H1 (cell line): ENCODE results near the gene MBD4. TPM values are rescaled to one million over a fixed set of nuclear protein-coding genes. Genes with fewer than 3 reads are reported as not detected.

Experiments used
- CTCF ChIA-PET: fragments of 300-600 bp; sonication (Branson Sonifier 250); formaldehyde crosslinking; loops from one replicate; lab custom pipeline; 2021; ENCODE audit not compliant: partially characterized antibody; lab: Charles Lee
- POLR2A ChIA-PET: fragments of 300-600 bp; sonication (Branson Sonifier 250); formaldehyde crosslinking; loops from one replicate; lab custom pipeline; 2021; ENCODE audit warnings: inconsistent platforms; ENCODE audit not compliant: partially characterized antibody; lab: Charles Lee
- DNase-seq, 2 experiments: peaks; one replicate each; pipeline versions ENCODE4 v3.0.0 to v3.0.0-alpha.2; 2010 to 2022; ENCODE audit warnings: low spot score in 2 of 2, low read depth in 1 of 2, mixed read lengths in 1 of 2
- FAIRE-seq: peaks from 2 replicates; lab custom pipeline; 2011; peaks lifted over from hg19 to GRCh38; lab: Jason Lieb, UNC
- H2AFZ ChIP-seq: 2 replicates; pipeline ENCODE4 v1.8.1; 2012; ENCODE audit warnings: low read length, inconsistent platforms
- H2AK5ac ChIP-seq: 2 replicates; pipeline ENCODE4 v1.6.1; 2013; ENCODE audit warnings: low read depth, low read length
- H2BK120ac ChIP-seq: replicated peaks from 2 replicates; pipeline ENCODE3; 2013; ENCODE audit warnings: low read depth, low read length, inconsistent platforms
- H2BK12ac ChIP-seq: 2 replicates; pipeline ENCODE4 v1.6.1; 2013; ENCODE audit warnings: low read depth, low read length
- H2BK15ac ChIP-seq: 2 replicates; pipeline ENCODE4 v1.6.1; 2013; ENCODE audit warnings: low read length
- H2BK20ac ChIP-seq: 2 replicates; pipeline ENCODE4 v1.6.1; 2013; ENCODE audit warnings: low read length
- H2BK5ac ChIP-seq: 2 replicates; pipeline ENCODE4 v1.6.1; 2013; ENCODE audit warnings: low read depth, low read length
- H3K14ac ChIP-seq: 2 replicates; pipeline ENCODE4 v1.6.1; 2013; ENCODE audit warnings: inconsistent platforms; ENCODE audit not compliant: insufficient read length
- H3K18ac ChIP-seq: 2 replicates; pipeline ENCODE4 v1.6.1; 2013; ENCODE audit warnings: low read length; ENCODE audit errors: extremely low read depth
- H3K23ac ChIP-seq: 2 replicates; pipeline ENCODE4 v1.6.1; 2013; ENCODE audit warnings: inconsistent platforms; ENCODE audit not compliant: insufficient read length
- H3K23me2 ChIP-seq: 2 replicates; pipeline ENCODE4 v1.6.1; 2013; ENCODE audit warnings: low read depth, low read length
- H3K27ac ChIP-seq: 2 replicates; pipeline ENCODE4 v1.6.1; 2011; ENCODE audit warnings: low read depth, low read length, inconsistent platforms
- H3K27me3 ChIP-seq, 4 experiments: replicated peaks in 1 of 4; 1 replicate in 1 of 4; 2 replicates in 3 of 4; pipeline versions ENCODE4 v1.6.1 to v1.8.1; 2011 to 2013; ENCODE audit warnings: low read length in 3 of 4, mild to moderate bottlenecking in 3 of 4, inconsistent platforms in 2 of 4, mixed read lengths in 2 of 4, moderate library complexity in 1 of 4; ENCODE audit not compliant: control insufficient read depth in 3 of 4, insufficient read depth in 3 of 4; ENCODE audit errors: extremely low read depth in 1 of 4
- H3K36me3 ChIP-seq, 4 experiments: 2 replicates each; pipeline versions ENCODE4 v1.6.1 to v1.8.1; 2011 to 2013; ENCODE audit warnings: mild to moderate bottlenecking in 4 of 4, low read length in 3 of 4, moderate library complexity in 2 of 4, control low read depth in 1 of 4, inconsistent platforms in 1 of 4; ENCODE audit not compliant: insufficient read depth in 4 of 4, control insufficient read depth in 2 of 4
- H3K4ac ChIP-seq: replicated peaks from 2 replicates; pipeline ENCODE3; 2013; ENCODE audit warnings: low read length, low read depth, mixed read lengths, inconsistent platforms; ENCODE audit not compliant: insufficient read length
- H3K4me1 ChIP-seq, 4 experiments: replicated peaks in 1 of 4; 1 replicate in 1 of 4; 2 replicates in 3 of 4; pipeline versions ENCODE4 v1.6.1 to v1.8.1; 2011 to 2013; ENCODE audit warnings: low read length in 3 of 4, inconsistent platforms in 2 of 4, mixed read lengths in 1 of 4; ENCODE audit not compliant: insufficient read depth in 4 of 4, control insufficient read depth in 3 of 4
- H3K4me2 ChIP-seq, 2 experiments: 2 replicates each; pipeline versions ENCODE4 v1.6.1 to v1.8.1; 2011 to 2013; ENCODE audit warnings: low read depth in 2 of 2, low read length in 2 of 2, control low read depth in 1 of 2, inconsistent platforms in 1 of 2, mild to moderate bottlenecking in 1 of 2; ENCODE audit not compliant: insufficient read depth in 1 of 2
- H3K4me3 ChIP-seq, 4 experiments: fragments of 200-600, 300-600 bp in 1 of 4; sonication (generic), shearing (Covaris generic), sonication (Bioruptor Twin) in 1 of 4; 2 replicates each; pipeline versions ENCODE4 v1.5.1 to v1.8.1; 2011 to 2016; ENCODE audit warnings: low read length in 4 of 4, low read depth in 3 of 4, control low read depth in 2 of 4, inconsistent platforms in 2 of 4, mild to moderate bottlenecking in 2 of 4, mixed read lengths in 1 of 4, moderate library complexity in 1 of 4; ENCODE audit not compliant: insufficient read depth in 2 of 4; ENCODE audit errors: extremely low read depth in 1 of 4
- H3K56ac ChIP-seq: replicated peaks from 2 replicates; pipeline ENCODE3; 2013; ENCODE audit warnings: low read depth, mild to moderate bottlenecking, mixed read lengths, low read length, inconsistent platforms; ENCODE audit not compliant: insufficient read length
- H3K79me1 ChIP-seq: 2 replicates; pipeline ENCODE4 v1.6.1; 2013; ENCODE audit warnings: low read depth, low read length, control low read depth
- H3K79me2 ChIP-seq, 2 experiments: 2 replicates each; pipeline versions ENCODE4 v1.6.1 to v1.8.1; 2012 to 2013; ENCODE audit warnings: low read length in 2 of 2, mild to moderate bottlenecking in 2 of 2, inconsistent platforms in 1 of 2; ENCODE audit not compliant: insufficient read depth in 2 of 2, control insufficient read depth in 1 of 2
- H3K9ac ChIP-seq, 4 experiments: replicated peaks in 1 of 4; 1 replicate in 1 of 4; 2 replicates in 3 of 4; pipeline versions ENCODE4 v1.6.1 to v1.8.1; 2011 to 2013; ENCODE audit warnings: low read depth in 3 of 4, low read length in 3 of 4, control low read depth in 2 of 4, mild to moderate bottlenecking in 2 of 4, moderate library complexity in 2 of 4, inconsistent platforms in 1 of 4; ENCODE audit errors: extremely low read depth in 1 of 4
- H3K9me3 ChIP-seq, 2 experiments: 2 replicates each; pipeline versions ENCODE4 v1.6.1 to v1.8.1; 2012 to 2013; ENCODE audit warnings: mild to moderate bottlenecking in 2 of 2, moderate library complexity in 2 of 2, control low read depth in 1 of 2, inconsistent platforms in 1 of 2, low read depth in 1 of 2, low read length in 1 of 2, mixed read lengths in 1 of 2; ENCODE audit not compliant: insufficient read depth in 2 of 2
- H4K20me1 ChIP-seq, 2 experiments: replicated peaks in 1 of 2; 2 replicates each; pipeline versions ENCODE3 to v1.8.1; 2011 to 2013; ENCODE audit warnings: inconsistent platforms in 2 of 2, low read length in 2 of 2, mild to moderate bottlenecking in 1 of 2; ENCODE audit not compliant: insufficient read depth in 2 of 2, control insufficient read depth in 1 of 2
- H4K5ac ChIP-seq: 2 replicates; pipeline ENCODE4 v1.6.1; 2013; ENCODE audit warnings: low read length, low read depth, mixed read lengths, inconsistent platforms; ENCODE audit not compliant: insufficient read length
- H4K8ac ChIP-seq: 2 replicates; pipeline ENCODE4 v1.8.0; 2013; ENCODE audit warnings: mild to moderate bottlenecking, moderate library complexity, low read length, inconsistent platforms; ENCODE audit not compliant: insufficient read depth; ENCODE audit errors: extremely low read depth
- H4K91ac ChIP-seq: replicated peaks from 2 replicates; pipeline ENCODE3; 2013; ENCODE audit warnings: low read length, mixed read lengths, inconsistent platforms; ENCODE audit not compliant: insufficient read length
- NANOG ChIP-seq: IDR thresholded peaks from 2 replicates; pipeline ENCODE4 v1.6.1; 2011; ENCODE audit warnings: low read length, low read depth, mild to moderate bottlenecking, inconsistent platforms; ENCODE audit not compliant: insufficient read depth, poor library complexity, severe bottlenecking
- POLR2A ChIP-seq, 2 experiments: IDR thresholded peaks; 1 replicate in 1 of 2; 2 replicates in 1 of 2; pipeline ENCODE4 v1.6.1; 2011; ENCODE audit warnings: low read depth in 2 of 2, low read length in 2 of 2, mild to moderate bottlenecking in 2 of 2; ENCODE audit errors: control extremely low read depth in 1 of 2
- SUZ12 ChIP-seq: fragments of 200-600 bp; sonication (generic); IDR thresholded peaks from 2 replicates; pipeline ENCODE4 v1.6.1; 2012; ENCODE audit warnings: mild to moderate bottlenecking, inconsistent platforms, low read length, moderate library complexity, mixed read lengths
- ZNF274 ChIP-seq: IDR thresholded peaks from 2 replicates; pipeline ENCODE4 v1.7.0; 2012; ENCODE audit warnings: low read length, borderline replicate concordance; ENCODE audit errors: extremely low read depth
- WGBS, 2 experiments: shearing (Covaris generic) in 1 of 2; methylation state at CpG; one replicate each; pipeline versions ENCODE4 v1.1.6 to v1.1.7; 2013 to 2015; ENCODE audit warnings: low lambda C conversion rate in 2 of 2, mixed read lengths in 2 of 2, inconsistent platforms in 1 of 2, low coverage in 1 of 2, missing lambda C conversion rate in 1 of 2; ENCODE audit not compliant: insufficient replicate concordance in 2 of 2, insufficient coverage in 1 of 2, insufficient read length in 1 of 2; ENCODE audit errors: extremely low coverage in 1 of 2, missing lambda C conversion rate in 1 of 2; 5-methylcytosine and 5-hydroxymethylcytosine counted together
- polyA plus RNA-seq, 7 experiments: library from polyadenylated mRNA; depleted of rRNA in 3 of 7; stranded (reverse) in 5 of 7; unstranded in 2 of 7; fragments of >200 nt in 5 of 7; fragments of 200-250 nt in 2 of 7; gene quantifications; 1 replicate in 5 of 7; 2 replicates in 1 of 7; 4 replicates in 1 of 7; pipeline versions ENCODE4 v1.2.1 to v1.2.3, GENCODE V29; 2011 to 2013; ENCODE audit warnings: missing spikeins in 2 of 7, mixed read lengths in 2 of 7
- total RNA-seq: library from RNA; stranded (reverse); fragmentation: NEBNext Ultra II Directional; extraction: Animal tissue kit (Norgen Biotek cat#: 25700); gene quantifications from 2 replicates; pipeline ENCODE4 v1.2.1, GENCODE V29; 2021
- TF ChIP-seq, protein P1 (sequence below): IDR thresholded peaks from 2 replicates; pipeline ENCODE4 v1.6.1; 2011; ENCODE audit warnings: low read length, improper control_type of control experiment

MBD4 gene
- total and polyA plus RNA-seq, 2 of the 8 experiments (the other 6 are each of a cell fraction or from before 2014, with no cell fraction given) = 11.2 to 35.8 TPM

GRCh38 chr3:129424185-129424841 is 15.4 kb downstream of the MBD4 start:
- H4K5ac ChIP-seq = no peak overlapping the region
- no peak overlapping the region for H3K27ac ChIP-seq
- H2BK12ac ChIP-seq = peak overlapping the region; percentile 87; the same call in 1 of the 2 replicates
- H2BK15ac ChIP-seq = no peak overlapping the region
- no peak overlapping the region for H4K8ac ChIP-seq
- H2BK20ac ChIP-seq = peak overlapping the region; percentile 90; the same call in 1 of the 2 replicates
- H3K4ac ChIP-seq = peak overlapping the region; percentile 13
- no peak overlapping the region for H3K4me3 ChIP-seq
- peaks cover 3% of the 10 kb centered on the region for H3K23me2 ChIP-seq
- H3K18ac ChIP-seq = no peak overlapping the region; the same call in none of the 2 replicates
- H3K36me3 ChIP-seq = 0 out of 8 replicates have a peak, but pooled peaks cover 0 to 2% (median 0%) of the 10 kb centered on the region in 4 experiments
- no peaks in the 10 kb centered on the region for H3K9me3 ChIP-seq
- WGBS, 2 experiments = 85% methylated on average over 4 of the region's 4 CpGs; no CpG with 5 or more reads in 1 of the 2 experiments
- H2AK5ac ChIP-seq = 0 out of 2 replicates have a peak overlapping the region, but pooled peaks have one; percentile 82
- peak overlapping the region; percentile 60; the same call in 1 of the 2 replicates for H2AFZ ChIP-seq
- no peak overlapping the region for H3K14ac ChIP-seq
- no peak overlapping the region for H3K56ac ChIP-seq
- H2BK120ac ChIP-seq = peak overlapping the region; percentile 74
- peaks cover 3 to 23% (median 14%) of the 10 kb centered on the region in 4 experiments for H3K4me1 ChIP-seq
- ChIA-PET POLR2A (no interaction called here), CTCF (interaction anchor here (1.2 to 1.7 kb wide), 3 partner anchors 40 to 80 kb away, joined by 3 to 8 read pairs (median 3); no protein-coding TSS in a partner anchor)
- no peaks in the 10 kb centered on the region for H3K79me1 ChIP-seq
- peak overlapping the region; percentile 43 to 45; a peak in 2 of 4 replicates for H3K4me2 ChIP-seq
- H2BK5ac ChIP-seq = peak overlapping the region; percentile 73; the same call in 1 of the 2 replicates
- H4K91ac ChIP-seq = peak overlapping the region; percentile 81
- peaks cover 0 to 1% of the 10 kb centered on the region in 2 experiments for H4K20me1 ChIP-seq
- DNase-seq = no peak
- no peak overlapping the region for H3K9ac ChIP-seq
- H3K23ac ChIP-seq = no peak overlapping the region
- no peaks in the 10 kb centered on the region for H3K79me2 ChIP-seq
- peaks cover 0 to 10% (median 8%) of the 10 kb centered on the region in 4 experiments; a peak in 5 of 7 replicates for H3K27me3 ChIP-seq
- FAIRE-seq = no peak
- TF ChIP-seq NANOG = no peak
- TF ChIP-seq POLR2A (IDR thresholded peaks at IDR 0.05; ENCODE audit: control extremely low read depth in 1 of 2, low read depth in 2 of 2, low read length in 2 of 2) = no peak
- no peak for TF ChIP-seq SUZ12
- TF ChIP-seq ZNF274 = no peak
- TF ChIP-seq, protein P1, sequence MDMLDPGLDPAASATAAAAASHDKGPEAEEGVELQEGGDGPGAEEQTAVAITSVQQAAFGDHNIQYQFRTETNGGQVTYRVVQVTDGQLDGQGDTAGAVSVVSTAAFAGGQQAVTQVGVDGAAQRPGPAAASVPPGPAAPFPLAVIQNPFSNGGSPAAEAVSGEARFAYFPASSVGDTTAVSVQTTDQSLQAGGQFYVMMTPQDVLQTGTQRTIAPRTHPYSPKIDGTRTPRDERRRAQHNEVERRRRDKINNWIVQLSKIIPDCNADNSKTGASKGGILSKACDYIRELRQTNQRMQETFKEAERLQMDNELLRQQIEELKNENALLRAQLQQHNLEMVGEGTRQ = no peak
